Lung (tissue), 12 donors: Measurements from ENCODE around the gene VWA5A. TPM values are rescaled to one million over a fixed set of nuclear protein-coding genes. Genes with fewer than 3 reads are reported as not detected.

ENCODE experiments used
- ATAC-seq: fragments of 200-7000 bp; cut with Tn5 transposase; one replicate; pipeline ENCODE4 v1.9.1; 2020; ENCODE audit warnings: moderate number of reproducible peaks; ENCODE audit not compliant: insufficient read depth, low FRiP score
- DNase-seq, 3 donors: peaks; one replicate each; pipeline ENCODE4 v3.0.0-alpha.2; 2013 to 2017
- H3K27ac ChIP-seq, 2 donors: one replicate each; pipeline ENCODE4 v1.5.1; 2013; ENCODE audit warnings: mild to moderate bottlenecking in 2 of 2, moderate library complexity in 2 of 2, control low read depth in 1 of 2, inconsistent platforms in 1 of 2, low read depth in 1 of 2, low read length in 1 of 2
- H3K27me3 ChIP-seq, 3 donors: one replicate each; pipeline ENCODE4 v1.5.1; 2013; ENCODE audit warnings: low read length in 2 of 3; ENCODE audit not compliant: control insufficient read depth in 3 of 3, insufficient read depth in 3 of 3
- H3K36me3 ChIP-seq, 4 donors: one replicate each; pipeline ENCODE4 v1.5.1; 2013; ENCODE audit warnings: low read length in 4 of 4, mild to moderate bottlenecking in 1 of 4, moderate library complexity in 1 of 4; ENCODE audit not compliant: control insufficient read depth in 4 of 4, insufficient read depth in 4 of 4
- H3K4me1 ChIP-seq, 5 donors: one replicate each; pipeline ENCODE4 v1.5.1; 2013; ENCODE audit warnings: low read length in 5 of 5, mild to moderate bottlenecking in 2 of 5, moderate library complexity in 1 of 5; ENCODE audit not compliant: control insufficient read depth in 5 of 5, insufficient read depth in 5 of 5
- H3K4me3 ChIP-seq: one replicate; pipeline ENCODE4 v1.5.1; 2013; ENCODE audit warnings: mild to moderate bottlenecking, control low read depth, moderate library complexity
- H3K9ac ChIP-seq, 2 donors: one replicate each; pipeline ENCODE4 v1.5.1; 2013; ENCODE audit warnings: low read length in 2 of 2, control low read depth in 1 of 2; ENCODE audit not compliant: insufficient read depth in 1 of 2
- H3K9me3 ChIP-seq, 4 donors: one replicate each; pipeline ENCODE4 v1.5.1; 2013; ENCODE audit warnings: low read length in 3 of 4, mild to moderate bottlenecking in 1 of 4, moderate library complexity in 1 of 4; ENCODE audit not compliant: control insufficient read depth in 4 of 4, insufficient read depth in 3 of 4
- WGBS, 2 donors: extraction: QIAGEN DNeasy Blood & Tissue Kit; methylation state at CpG; one replicate each; pipeline ENCODE4 v1.1.7; 2013; 5-methylcytosine and 5-hydroxymethylcytosine counted together
- polyA plus RNA-seq, 2 donors: library from polyadenylated mRNA; stranded (reverse); fragments of 200-250 nt; gene quantifications; one replicate each; pipeline ENCODE4 v1.2.1, GENCODE V29; 2013
- total RNA-seq, 2 donors: library from RNA; depleted of rRNA in 1 of 2; stranded (reverse); fragments of >200 nt in 1 of 2; gene quantifications; one replicate each; pipeline ENCODE4 v1.2.1, GENCODE V29; 2014 to 2021
- TF ChIP-seq, protein P1 (sequence below): IDR thresholded peaks from 2 replicates; pipeline ENCODE4 v1.5.1; 2012; ENCODE audit warnings: mild to moderate bottlenecking; ENCODE audit errors: control extremely low read depth, extremely low read depth
- donor health status: control.
- donor health status: control.
- donor health status: Bipolar disorder and iron deficiency.
- donor health status: healthy.
- donor health status: DM: yes; HTN: yes; CAD: no.

Gene VWA5A
- total and polyA plus RNA-seq, 4 donors, result 20.7 to 35.8 (median 28.8) TPM

DNA sequence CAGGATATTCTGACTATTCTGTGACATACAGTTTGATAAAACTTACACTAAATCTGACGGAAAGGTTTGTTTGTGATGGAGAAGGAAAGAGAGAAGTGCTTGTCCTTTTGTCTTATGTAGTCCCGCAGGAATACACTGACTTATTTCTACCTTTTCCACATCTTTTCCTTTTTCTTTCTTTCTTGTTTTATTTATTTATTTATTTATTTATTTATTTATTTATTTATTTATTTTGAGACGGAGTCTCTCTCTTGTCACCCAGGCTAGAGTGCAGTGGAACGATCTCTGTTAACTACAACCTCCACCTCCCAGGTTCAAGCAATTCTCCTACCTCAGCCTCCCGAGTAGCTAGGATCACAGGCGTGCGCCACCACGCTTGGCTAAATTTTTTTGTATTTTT lies 43.1 kb upstream of the VWA5A start:
- no peak overlapping the region for H3K9ac ChIP-seq
- DNase-seq (peak in 1 of 3 donors; percentile 16), ATAC-seq (no peak)
- peaks cover 0 to 20% (median 4%) of the 10 kb centered on the region in 3 donors for H3K27me3 ChIP-seq
- WGBS, 2 donors, result 84 to 95% methylated on average over 8 of the region's 8 CpGs
- H3K9me3 ChIP-seq, result no peaks in the 10 kb centered on the region
- H3K4me3 ChIP-seq, result no peak overlapping the region
- TF ChIP-seq, protein P1, sequence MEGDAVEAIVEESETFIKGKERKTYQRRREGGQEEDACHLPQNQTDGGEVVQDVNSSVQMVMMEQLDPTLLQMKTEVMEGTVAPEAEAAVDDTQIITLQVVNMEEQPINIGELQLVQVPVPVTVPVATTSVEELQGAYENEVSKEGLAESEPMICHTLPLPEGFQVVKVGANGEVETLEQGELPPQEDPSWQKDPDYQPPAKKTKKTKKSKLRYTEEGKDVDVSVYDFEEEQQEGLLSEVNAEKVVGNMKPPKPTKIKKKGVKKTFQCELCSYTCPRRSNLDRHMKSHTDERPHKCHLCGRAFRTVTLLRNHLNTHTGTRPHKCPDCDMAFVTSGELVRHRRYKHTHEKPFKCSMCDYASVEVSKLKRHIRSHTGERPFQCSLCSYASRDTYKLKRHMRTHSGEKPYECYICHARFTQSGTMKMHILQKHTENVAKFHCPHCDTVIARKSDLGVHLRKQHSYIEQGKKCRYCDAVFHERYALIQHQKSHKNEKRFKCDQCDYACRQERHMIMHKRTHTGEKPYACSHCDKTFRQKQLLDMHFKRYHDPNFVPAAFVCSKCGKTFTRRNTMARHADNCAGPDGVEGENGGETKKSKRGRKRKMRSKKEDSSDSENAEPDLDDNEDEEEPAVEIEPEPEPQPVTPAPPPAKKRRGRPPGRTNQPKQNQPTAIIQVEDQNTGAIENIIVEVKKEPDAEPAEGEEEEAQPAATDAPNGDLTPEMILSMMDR, result no peak
- H3K27ac ChIP-seq, result no peak overlapping the region
- H3K4me1 ChIP-seq, result peaks cover 0 to 20% (median 0%) of the 10 kb centered on the region in 5 donors
- no peaks in the 10 kb centered on the region for H3K36me3 ChIP-seq

DNA sequence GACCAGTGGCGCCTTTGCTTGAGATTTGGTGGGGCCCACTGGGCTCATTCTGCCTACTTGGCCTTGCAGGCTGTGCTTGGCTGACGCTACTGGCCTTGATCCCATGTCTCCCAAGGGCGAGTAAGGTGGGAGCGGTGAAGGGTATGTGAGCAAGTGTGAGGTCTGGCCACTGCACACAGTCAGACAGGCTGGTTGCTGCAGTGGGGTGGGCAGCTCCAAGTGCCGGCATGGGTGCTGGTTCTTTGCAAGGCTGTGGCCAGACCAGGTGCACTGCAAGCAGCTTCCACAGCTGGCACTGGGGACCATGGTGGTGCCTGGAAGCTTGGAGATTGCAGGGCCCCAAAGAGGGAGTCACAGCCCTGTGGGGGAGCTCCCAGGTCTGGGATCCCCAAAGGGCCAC lies 40.7 kb upstream of the VWA5A start:
- Histone ChIP-seq H3K36me3 (no peaks in the 10 kb centered on the region), H3K4me3 (no peak overlapping the region), H3K27me3 (peaks cover 0 to 9% (median 0%) of the 10 kb centered on the region in 3 donors), H3K4me1 (peaks cover 0 to 22% (median 0%) of the 10 kb centered on the region in 5 donors), H3K9me3 (peaks cover 0 to 1% (median 0%) of the 10 kb centered on the region in 4 donors), H3K27ac (no peak overlapping the region), H3K9ac (no peak overlapping the region)
- DNase-seq (no peak), ATAC-seq (no peak)
- TF ChIP-seq, protein P1, result no peak
- 92 to 93% methylated on average over 5 of the region's 5 CpGs for WGBS, 2 donors

DNA sequence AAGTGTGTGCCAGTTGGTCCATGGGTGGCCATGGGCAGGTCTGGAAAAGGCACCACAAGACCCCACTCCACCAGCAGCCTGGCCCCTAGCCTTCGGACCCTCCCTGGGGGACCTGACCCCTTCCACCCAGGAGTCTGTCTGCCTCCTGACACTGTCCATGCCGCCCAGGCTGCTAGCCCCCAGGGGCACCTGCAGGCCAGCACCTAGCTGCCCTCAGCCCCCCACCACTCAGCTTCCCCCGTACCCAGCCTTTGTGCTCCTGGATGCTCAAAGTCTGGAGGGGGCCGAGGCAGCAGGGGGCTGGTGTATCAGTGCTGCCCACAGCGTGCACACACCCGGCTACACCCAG lies 39.8 kb upstream of the VWA5A start:
- H3K27me3 ChIP-seq, result peaks cover 0 to 7% (median 0%) of the 10 kb centered on the region in 3 donors
- peaks cover 0 to 1% (median 0%) of the 10 kb centered on the region in 4 donors for H3K9me3 ChIP-seq
- 70 to 83% methylated on average over 6 of the region's 6 CpGs for WGBS, 2 donors
- no peaks in the 10 kb centered on the region for H3K36me3 ChIP-seq
- TF ChIP-seq, protein P1, result no peak
- H3K27ac ChIP-seq, result no peak overlapping the region
- no peak overlapping the region for H3K4me3 ChIP-seq
- H3K9ac ChIP-seq, result no peak overlapping the region
- DNase-seq (no peak), ATAC-seq (no peak)
- peaks cover 0 to 24% (median 0%) of the 10 kb centered on the region in 5 donors for H3K4me1 ChIP-seq
